HG02840 (cell line): ENCODE measurements around the gene ZDHHC9.

Source experiments
- ATAC-seq: cut with Tn5 transposase; IDR thresholded peaks from one replicate; pipeline ENCODE4 v1.9.1; 2021; ENCODE audit warnings: mild to moderate bottlenecking, moderate library complexity, moderate number of reproducible peaks; ENCODE audit not compliant: unreplicated experiment, low FRiP score

Gene ZDHHC9

DNA sequence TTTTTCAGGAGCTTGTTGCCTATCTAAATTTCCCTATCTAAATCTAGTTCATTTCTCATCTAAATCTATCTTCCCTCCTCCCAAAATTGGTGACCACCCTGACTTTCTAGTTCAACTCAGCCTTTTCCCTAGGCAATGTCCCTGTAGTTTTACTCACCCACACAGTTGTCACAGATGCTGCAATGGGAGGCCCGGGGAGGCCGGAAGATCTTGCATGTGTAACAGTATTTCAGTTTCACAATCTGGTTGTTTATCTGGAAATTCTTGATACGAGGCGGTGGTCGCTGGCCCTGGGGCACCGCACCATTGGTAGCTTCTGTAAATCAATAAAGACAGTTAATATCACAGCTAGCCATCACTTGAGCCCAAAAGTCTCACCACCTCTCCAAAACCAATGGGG lies 20.2 kb downstream of the ZDHHC9 start:
- ATAC-seq, result no peak

DNA sequence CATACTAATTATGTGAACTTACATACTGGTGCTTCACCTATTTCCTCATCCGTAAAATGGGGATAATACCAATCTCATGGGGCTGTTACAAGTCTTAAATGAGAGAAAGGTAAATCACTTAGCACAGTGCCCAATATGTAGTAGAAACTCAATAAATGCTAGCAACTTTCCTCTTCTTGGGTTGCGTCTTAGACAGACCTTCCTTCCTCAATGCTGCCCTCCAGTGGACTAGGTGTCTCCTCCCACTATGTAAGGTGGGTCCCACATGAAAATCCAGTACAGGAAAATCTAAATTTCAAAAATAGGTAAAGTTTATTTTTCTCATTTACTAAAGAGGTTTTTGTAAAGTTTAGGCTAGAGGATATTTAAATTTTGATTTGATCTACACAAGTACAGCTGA lies 20.6 kb downstream of the ZDHHC9 start:
- ATAC-seq, result no peak

- ATAC-seq, result no peak
Measured at GRCh38 chrX:129818123-129818522, 25.6 kb downstream of the ZDHHC9 start.

- ATAC-seq, result no peak
Measured at GRCh38 chrX:129813662-129814368, 29.9 kb downstream of the ZDHHC9 start.

GRCh38 chrX:129808829-129809796 lies 34.6 kb downstream of the ZDHHC9 start:
- ATAC-seq, result no peak

GRCh38 chrX:129808158-129808828 lies 35.4 kb downstream of the ZDHHC9 start:
- no peak for ATAC-seq

DNA sequence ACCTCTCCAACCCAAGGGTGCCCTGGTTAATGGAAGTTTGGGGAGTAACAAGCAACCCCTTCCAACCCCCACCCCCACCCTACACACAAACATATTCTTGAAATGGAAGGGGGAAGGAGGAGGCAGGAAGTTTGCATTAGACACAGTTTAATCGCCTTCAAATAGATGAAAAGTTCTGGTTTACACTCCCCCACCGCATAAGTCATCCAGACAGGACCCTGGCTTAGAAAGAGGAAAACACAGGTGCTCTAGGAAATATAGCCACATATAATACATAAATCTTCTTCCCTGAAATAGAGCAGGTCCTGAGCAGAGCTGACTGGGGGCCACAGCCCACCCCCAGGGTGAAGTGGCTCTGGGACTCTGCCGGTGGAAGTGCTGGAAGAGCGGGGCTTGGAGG lies 38.9 kb downstream of the ZDHHC9 start:
- ATAC-seq, result no peak

DNA sequence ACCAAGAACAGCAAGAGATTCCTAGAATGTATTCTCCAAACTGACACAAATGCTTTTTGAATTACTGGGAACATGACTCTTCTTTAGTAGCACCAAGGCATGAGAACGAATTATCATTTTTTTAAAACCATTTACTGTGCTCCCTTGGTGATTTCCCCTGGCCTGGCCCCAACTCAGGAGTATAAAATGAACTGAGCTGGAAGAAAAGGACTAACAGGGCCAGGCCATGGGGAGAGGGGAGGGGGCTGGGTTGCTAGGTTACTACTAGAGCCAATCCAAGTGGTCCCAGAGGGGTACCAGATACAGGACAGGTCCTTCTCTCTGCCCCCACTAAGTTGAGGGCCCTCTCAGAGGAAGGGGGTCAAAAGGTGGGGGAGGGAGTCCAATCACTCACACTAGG lies 40.8 kb downstream of the ZDHHC9 start:
- no peak for ATAC-seq

GRCh38 chrX:129800186-129800585 lies 43.5 kb downstream of the ZDHHC9 start:
- ATAC-seq, result no peak

DNA sequence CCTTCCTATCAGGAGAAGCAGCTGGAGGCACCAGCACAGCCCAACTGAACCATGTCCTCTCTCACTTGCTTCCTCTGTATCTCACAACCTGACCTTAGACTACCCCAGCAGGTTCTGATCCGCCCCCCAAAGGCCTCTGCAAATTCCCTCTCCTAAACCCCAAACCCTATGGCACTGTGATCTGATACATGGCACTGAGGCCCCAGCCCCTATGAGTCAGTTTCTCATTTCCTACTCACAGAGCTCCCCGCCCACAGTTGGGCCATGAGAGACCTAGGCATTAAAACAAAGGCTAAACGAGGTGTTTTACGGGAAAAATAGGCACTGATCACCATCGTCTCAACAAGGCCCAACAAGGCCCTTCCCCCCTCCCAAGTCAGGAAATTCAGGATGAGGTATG lies 44.8 kb downstream of the ZDHHC9 start:
- no peak for ATAC-seq

DNA sequence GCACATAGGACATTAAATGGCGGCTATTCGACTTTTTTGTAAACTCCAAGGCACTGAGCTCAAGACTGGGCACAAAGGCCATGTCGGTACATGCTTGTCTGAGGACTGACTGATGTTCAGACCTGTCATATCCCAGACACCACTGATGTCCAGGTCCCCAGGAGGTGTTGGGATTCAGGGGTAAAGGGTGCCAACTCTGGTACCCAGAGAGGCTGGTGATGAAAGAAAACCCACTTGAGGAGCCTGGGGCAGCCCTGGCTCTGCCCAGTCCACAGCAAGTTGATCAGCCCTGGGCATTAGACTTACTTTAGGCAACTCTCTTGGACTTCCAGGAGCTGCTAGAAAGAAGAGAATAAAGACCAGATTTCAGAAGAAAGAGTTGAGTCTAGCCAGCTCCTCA lies 45.2 kb downstream of the ZDHHC9 start:
- ATAC-seq, result no peak

DNA sequence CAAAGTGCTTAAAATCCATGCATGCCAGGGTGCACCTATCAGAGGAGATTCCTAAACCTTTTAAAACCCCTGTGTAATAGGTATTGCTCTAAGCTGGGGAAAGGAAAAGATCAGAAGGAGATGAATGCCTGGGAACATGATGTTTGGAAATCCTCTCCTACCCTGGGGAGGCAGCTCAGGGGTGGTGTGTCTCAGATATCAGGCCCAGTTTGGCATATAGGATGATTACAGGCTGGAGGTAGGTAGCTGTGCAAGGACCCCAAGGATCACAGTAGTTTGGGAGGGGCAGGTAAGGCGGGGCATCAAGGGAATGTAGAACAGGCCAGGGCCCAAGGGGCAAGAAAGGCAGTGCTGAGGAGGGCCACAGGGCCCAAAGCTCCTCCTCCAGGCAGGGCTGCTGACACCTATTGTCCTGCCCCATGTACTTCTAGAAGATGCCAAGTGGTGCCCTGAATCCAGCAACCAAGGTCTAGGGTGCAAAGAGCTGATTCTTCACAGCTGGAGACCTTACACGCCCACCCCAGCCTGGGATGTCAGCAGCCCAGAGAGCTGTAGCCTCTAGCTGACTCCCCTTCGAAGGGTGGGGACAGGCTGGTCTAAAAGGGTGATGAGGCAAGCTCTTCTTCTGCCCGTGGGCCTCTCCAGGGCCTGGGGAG lies 46.3 kb downstream of the ZDHHC9 start:
- no peak for ATAC-seq

GRCh38 chrX:129795584-129795983 lies 48.1 kb downstream of the ZDHHC9 start:
- ATAC-seq, result no peak

GRCh38 chrX:129793604-129794191 lies 50.0 kb downstream of the ZDHHC9 start:
- no peak for ATAC-seq

DNA sequence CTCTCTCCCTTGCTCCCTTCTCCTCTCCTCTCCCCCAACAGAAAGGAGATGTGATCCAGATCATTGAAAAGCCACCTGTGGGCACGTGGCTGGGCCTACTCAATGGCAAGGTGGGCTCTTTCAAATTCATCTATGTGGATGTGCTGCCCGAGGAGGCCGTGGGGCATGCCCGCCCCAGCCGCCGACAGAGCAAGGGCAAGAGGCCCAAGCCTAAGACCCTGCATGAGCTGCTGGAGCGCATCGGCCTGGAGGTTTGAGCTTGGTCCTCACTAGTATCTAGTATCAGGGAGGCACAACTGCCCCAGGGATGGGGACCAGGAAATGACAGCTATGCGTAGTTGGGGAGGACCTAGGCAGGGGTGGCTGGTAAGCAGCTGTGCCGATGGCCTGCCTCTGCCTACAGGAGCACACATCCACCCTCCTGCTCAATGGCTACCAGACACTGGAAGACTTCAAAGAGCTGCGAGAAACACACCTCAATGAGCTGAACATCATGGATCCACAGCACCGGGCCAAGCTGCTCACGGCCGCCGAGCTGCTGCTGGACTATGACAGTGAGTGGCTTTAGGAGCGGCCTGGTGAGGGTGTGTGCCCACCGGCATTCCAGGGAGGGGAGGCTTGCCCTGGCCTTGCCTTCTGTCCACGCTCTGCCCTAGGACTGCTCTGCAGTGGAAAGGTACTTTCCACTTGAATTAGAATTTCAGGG lies 50.9 kb downstream of the ZDHHC9 start:
- no peak for ATAC-seq

DNA sequence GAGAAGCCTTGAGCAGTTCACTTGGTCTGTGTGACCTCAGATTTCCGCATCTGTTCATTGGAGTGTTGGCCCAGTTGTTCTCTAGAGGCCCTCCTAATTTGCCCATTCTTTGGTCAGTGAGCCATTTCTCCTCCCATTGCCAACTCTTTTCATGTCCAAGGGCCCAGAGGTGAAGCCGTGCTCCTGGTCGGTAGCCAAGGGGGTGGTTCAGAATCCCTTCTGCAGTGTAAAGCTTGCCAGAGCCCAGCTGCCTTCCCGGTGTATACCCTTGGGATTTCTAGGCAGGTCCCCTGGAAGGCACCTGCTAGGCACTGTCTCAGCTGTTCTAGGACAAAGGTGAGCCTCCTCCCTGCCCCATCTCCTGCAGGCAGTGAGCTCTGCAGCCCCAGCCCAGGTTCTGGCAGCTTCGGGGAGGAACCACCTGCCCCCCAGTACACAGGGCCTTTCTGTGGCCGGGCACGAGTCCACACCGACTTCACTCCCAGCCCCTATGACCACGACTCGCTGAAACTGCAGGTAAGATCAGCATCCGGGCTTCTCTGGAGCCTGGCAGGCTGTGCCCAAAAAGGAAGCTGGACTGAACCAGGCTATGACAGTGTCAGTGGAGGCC lies 51.6 kb downstream of the ZDHHC9 start:
- ATAC-seq, result no peak

- no peak for ATAC-seq
Measured at GRCh38 chrX:129791336-129791735, 52.4 kb downstream of the ZDHHC9 start.

DNA sequence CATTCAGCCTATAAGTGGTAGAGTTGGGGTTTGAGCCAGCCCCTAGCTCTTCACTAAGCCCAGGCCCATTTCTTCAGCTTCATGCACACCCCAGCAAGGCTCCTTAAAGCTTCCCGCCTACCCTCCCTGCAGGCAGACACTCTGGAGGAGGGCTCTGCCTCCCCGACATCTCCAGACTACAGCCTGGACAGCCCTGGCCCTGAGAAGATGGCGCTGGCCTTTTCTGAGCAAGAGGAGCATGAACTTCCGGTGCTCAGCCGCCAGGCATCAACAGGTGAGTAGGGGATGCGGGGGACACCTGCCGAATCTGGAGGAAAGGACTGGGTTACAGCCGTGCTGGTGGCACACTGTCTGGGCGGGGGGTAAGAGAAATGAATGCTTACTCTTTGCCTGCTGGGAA lies 52.9 kb downstream of the ZDHHC9 start:
- no peak for ATAC-seq

DNA sequence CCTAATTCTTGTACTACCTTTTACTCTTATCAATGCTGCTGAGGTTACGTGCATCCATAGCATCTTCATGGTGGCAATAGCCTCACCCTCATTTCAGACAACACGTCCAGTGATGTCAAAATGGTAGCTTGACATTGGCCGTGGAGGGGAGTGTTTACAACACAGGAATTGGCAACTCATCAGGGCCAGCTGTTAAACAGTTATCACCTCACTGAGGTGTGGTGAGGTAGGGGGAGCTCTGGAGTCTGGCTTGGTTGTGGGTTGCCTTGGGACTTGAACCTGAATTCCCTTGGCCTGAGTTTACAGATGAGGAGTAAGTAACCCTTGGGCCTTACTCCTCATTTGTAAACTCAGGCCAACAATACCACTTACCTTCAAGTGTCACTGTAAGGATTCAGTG lies 53.5 kb downstream of the ZDHHC9 start:
- ATAC-seq, result no peak
